Renal pelvis (tissue), 4 donors: ENCODE results near the gene TMEM119. TPM values are rescaled to one million over a fixed set of nuclear protein-coding genes. Genes with fewer than 3 reads are reported as not detected.
"Not testable (repeated sequence)": the region's sequence is repeated elsewhere in the genome, so short reads cannot be mapped to it uniquely, and the experiment has no call there.

ENCODE experiments used
- DNase-seq: peaks from one replicate; pipeline ENCODE4 v3.0.0-alpha.2; 2013
- polyA plus RNA-seq, 3 donors: library from polyadenylated mRNA; unstranded; fragments of 120-200 nt; gene quantifications; one replicate each; pipeline ENCODE4 v1.2.1, GENCODE V29; 2013; ENCODE audit not compliant: insufficient read length in 3 of 3

Gene TMEM119
- polyA plus RNA-seq, 3 donors = 15.3 to 25.2 (median 16.7) TPM

- DNase-seq = no peak
These were observed 6.5 kb upstream of the TMEM119 start for GRCh38 chr12:108604208-108604941.

- DNase-seq = no peak
These were observed 5.9 kb upstream of the TMEM119 start for GRCh38 chr12:108603743-108604142.

- no peak for DNase-seq
These were observed 5.3 kb upstream of the TMEM119 start for GRCh38 chr12:108602976-108603704.

GRCh38 chr12:108602209-108602705, 4.4 kb upstream of the TMEM119 start:
- DNase-seq = no peak

DNA sequence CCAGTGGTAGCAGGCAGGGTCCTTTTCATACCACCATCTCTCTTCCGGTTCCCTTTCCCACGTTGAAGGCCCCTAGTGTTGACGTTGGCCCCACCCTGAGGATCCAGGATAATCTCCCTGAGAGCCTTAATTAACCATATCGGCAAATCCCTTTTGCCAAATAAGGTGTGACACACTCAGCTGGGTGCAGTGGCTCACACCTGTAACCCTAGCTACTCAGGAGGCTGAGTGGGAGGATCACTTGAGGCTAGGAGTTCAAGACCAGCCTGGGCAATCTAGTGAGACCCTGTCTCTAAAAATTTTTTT, 2.8 kb upstream of the TMEM119 start:
- no peak for DNase-seq

DNA sequence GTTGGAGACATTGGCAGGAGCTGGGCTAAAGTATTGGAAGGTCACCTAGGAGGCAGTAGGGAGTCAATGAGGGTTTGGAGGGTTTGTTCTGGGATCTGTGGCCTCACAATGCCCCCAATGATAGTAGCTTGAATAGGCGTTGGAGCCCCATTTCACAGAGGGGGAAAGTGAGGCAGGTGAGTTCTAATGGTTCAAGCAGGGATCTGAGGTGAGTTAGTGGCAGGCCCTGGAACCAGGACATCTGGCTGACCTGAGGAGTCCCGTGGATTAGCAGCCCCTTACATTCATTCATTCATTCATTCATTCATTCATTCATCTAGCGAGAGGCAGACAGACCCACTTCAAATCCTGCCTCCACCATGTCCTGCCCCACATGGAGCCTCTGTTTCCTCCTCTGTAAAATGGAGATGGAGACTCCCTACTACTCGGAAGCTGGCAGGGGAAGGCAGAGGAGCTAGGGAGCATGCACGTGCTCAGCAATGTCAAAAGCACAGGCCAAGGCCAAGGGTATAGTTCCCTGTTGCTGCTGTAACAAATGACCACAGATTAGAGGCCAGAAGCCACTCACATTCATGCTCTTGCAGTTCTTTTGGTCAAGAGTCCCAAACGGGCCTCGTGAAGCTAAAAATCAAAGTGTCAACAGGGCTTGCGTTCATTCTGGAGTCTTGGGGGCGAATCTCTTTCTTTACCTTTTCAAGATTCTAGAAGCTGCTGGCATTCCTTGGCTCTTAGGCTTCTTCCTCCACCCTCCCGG, 2.2 kb upstream of the TMEM119 start:
- no peak for DNase-seq

- no peak for DNase-seq
These were observed 1.7 kb upstream of the TMEM119 start for GRCh38 chr12:108599541-108599940.

DNA sequence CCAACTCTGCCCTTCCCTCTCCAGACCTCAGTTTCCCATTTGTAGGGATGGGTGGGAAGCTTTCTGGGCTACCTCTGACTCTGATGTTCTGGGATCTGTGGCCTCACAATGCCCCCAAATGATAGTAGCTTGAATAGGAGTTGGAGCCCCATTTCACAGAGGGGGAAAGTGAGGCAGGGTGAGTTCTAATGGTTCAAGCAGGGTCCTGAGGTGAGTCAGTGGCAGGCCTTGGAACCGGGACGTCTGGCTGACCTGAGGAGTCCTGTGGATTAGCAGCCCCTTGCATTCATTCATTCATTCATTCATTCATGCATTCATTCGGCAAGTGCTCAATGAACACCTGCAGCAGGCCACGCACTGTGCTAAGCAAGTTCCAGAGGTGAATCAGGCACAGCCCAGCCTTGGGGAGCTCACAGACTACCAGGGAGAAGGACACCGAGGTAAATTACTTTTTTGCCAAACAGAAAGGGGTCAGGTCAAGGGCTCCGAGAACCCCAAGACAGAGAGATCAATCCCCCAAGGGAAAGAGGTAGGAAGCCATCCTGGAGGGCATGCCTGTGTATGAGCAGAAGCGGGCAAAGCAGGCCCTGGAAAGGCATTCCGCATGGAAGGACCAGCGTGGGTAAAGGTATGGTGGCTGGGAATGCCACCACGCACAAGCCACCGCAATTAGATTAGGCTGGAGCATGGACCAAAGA, 818 bp upstream of the TMEM119 start:
- no peak for DNase-seq

DNA sequence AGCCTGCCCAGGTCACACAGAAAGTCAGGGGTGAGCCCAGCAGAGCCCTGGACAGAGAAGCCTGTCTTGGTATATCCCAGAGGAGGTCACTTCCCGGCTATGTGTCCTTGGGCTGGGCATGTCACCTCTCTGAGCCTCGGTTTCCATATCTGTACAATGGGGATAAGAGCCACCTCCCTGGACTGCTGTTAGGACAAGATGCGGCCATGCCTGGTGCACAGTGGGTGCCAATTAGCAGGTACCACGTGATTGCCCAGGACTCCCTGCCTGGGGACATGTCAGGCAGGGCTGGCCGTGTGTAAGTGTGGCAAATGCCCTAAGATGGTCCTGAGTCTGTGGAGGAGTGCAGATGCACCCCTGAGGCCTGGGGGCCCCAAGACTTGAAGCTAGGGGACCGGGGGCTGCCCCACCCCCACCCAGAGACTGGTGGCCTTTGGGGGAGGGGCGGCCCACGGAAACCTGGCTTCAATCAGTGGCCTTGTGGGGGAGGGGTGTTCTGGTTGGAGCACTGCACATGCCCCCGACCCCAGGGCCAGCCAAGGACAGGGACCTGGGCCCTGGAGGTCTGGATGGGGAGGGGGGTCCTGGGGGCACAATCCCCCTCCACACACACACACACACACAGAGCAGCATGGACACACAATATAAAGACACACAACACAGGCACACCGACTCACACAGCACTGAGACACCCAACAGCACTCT, 878 bp downstream of the TMEM119 start:
- no peak for DNase-seq

DNA sequence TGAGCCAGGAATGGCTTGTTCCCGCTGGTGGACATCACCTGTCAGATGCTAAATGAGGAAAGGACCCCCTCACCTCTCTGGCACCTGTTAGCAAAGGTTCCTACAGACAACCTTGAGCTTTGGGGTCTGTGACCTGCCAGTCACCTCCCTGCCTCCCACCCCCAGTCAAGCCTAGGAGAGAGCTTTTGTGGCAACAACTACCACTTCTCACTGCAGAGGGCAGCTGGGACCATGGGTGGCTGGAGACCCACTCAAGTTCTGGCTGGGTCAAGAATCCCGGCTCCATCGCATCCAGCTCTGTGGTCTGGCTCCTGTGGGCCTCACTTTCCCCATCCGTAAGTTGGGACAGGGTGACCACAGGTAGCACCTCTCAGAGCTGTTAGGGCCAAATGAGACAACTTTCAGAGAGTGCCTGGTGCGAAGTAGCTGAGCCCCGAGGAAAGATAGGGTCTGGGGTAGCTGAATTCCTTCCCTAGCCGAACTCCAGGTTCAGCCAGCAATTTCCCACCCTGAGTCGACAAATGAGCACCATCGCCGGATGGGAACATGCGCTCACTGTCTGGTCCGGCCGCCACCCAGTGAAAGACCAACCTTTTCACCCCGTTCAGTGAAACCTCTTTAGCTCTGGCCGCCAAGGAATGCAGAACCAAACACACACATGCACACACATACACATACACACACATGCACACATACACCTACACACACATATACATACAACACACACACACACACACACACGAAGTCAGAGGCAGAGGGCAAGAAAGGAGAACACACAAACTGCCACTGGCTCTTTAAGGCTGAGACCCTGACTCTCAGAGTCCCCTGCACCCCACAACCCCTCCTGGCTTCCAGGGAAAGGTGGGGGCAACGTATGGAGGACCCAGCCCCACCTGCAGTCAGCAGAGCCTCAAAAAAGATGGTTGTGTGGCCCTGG, 1.9 kb downstream of the TMEM119 start:
- no peak for DNase-seq

GRCh38 chr12:108594960-108595710, 2.7 kb downstream of the TMEM119 start:
- DNase-seq = no peak

DNA sequence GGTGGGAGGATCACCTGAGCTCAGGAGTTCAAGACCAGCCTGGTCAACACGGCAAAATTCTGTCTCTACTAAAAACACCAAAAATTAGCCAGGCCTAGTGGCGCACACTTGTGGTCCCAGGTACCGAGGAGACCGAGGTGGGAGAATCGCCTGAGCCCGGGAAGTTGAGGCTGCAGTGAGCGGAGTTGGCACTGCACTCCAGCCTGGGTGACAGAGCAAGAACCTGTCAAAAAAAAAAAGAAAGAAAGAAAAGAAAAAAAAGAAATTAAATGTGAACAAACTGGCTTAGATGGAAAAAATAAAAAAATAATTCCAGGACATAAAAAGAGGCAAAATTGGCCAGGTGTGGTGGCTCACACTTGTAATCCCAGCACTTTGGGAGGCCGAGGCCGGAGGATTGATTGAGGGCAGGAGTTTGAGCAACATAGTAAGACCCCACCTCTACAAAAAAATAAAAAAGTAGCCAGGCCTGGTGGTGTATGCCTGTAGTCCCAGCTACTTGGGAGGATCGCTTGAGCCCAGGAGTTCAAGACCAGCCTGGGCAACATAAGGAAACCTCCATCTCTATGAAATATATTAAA, 3.5 kb downstream of the TMEM119 start:
- no peak for DNase-seq

DNA sequence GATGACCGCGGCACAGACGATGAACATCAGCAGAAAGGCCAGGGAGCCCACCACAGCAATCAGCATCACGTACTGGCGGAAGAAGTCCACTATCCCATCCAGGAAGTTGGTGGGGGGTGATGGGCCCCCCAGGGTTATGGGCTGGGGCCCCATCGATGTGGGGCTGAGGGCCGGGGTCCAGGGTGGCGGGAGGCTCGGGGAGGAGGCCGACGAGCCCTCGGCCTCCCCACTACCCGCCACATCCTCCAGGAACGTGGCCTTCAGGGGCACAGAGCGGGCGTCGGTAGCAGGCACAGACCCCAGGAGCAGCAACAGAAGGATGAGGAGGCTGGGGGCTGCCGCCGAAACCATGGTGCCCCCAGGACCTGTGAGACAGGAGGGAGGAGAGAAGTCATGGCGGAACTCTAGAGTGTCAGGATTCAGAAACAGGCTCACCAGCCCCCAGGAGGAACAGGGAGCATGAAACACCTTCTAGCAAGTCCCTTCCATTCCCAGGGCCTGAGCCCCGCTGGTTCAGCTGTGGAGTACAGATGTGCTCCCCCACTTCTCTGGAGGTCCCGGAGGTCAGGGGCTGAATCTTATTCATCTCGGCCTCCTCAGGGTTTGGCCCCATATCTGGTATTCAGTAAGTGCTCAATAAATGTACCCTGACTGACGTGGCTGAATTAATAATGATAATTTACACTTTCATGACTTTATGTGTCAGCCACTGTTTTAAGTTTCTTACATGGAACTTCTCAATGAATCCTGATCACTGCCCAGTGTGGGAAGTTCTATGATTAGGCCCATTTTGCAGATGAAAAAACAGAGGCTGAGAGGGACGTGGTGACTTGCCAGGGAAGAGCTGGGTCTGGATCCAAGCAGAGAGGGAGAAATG, 5.6 kb downstream of the TMEM119 start:
- DNase-seq = no peak

GRCh38 chr12:108591267-108591980, 6.5 kb downstream of the TMEM119 start:
- no peak for DNase-seq

- DNase-seq = not testable (repeated sequence)
These were observed 7.4 kb downstream of the TMEM119 start for GRCh38 chr12:108590463-108590862.

- DNase-seq = no peak
These were observed 8.0 kb downstream of the TMEM119 start for GRCh38 chr12:108589840-108590229.
